Breast epithelium (tissue), 4 donors: ENCODE measurements around the gene ANKRD23. TPM values are rescaled to one million over a fixed set of nuclear protein-coding genes. Genes with fewer than 3 reads are reported as not detected.

Experiments used
- DNase-seq, 2 donors: peaks; one replicate each; pipeline ENCODE4 v3.0.0-alpha.2; 2019; ENCODE audit warnings: low spot score in 2 of 2
- H3K27ac ChIP-seq, 2 donors: fragments of 200-600 bp; sonication (generic) in 1 of 2; one replicate each; pipeline ENCODE4 v1.5.1; 2016 to 2019; ENCODE audit warnings: mild to moderate bottlenecking in 1 of 2
- H3K27me3 ChIP-seq, 2 donors: fragments of 200-600 bp; sonication (generic) in 1 of 2; one replicate each; pipeline versions ENCODE4 v1.5.1 to v1.6.0; 2017 to 2019; ENCODE audit warnings: control low read depth in 1 of 2, mild to moderate bottlenecking in 1 of 2
- H3K36me3 ChIP-seq: fragments of 200-600 bp; one replicate; pipeline ENCODE4 v1.5.1; 2019
- H3K4me1 ChIP-seq, 2 donors: fragments of 200-600 bp; sonication (generic); one replicate each; pipeline ENCODE4 v1.5.1; 2016 to 2019; ENCODE audit warnings: control low read depth in 1 of 2
- H3K4me3 ChIP-seq, 3 donors: fragments of 200-600 bp; sonication (generic); 1 replicate in 2 of 3; 2 replicates in 1 of 3; pipeline ENCODE4 v1.5.1; 2016 to 2019; ENCODE audit warnings: mild to moderate bottlenecking in 3 of 3, moderate library complexity in 2 of 3
- H3K9me3 ChIP-seq, 2 donors: fragments of 200-600 bp; sonication (generic) in 1 of 2; one replicate each; pipeline ENCODE4 v1.5.1; 2016 to 2019; ENCODE audit warnings: control low read depth in 1 of 2
- POLR2A ChIP-seq: fragments of 450-650 bp; IDR thresholded peaks from one replicate; pipeline ENCODE4 v1.6.1; 2016; ENCODE audit warnings: antibody characterized with exemption, mild to moderate bottlenecking, moderate library complexity
- POLR2AphosphoS5 ChIP-seq, 3 donors: sonication (generic); formaldehyde crosslinking; IDR thresholded peaks; one replicate each; pipeline ENCODE4 v1.6.1; 2017; ENCODE audit warnings: antibody characterized with exemption in 3 of 3
- intact Hi-C: fragments of 100-400 bp; cut with DNase I; formaldehyde crosslinking; loops from one replicate; pipeline ENCODE4 v1.15.1; 2023; ENCODE audit warnings: low total_unique reads
- total RNA-seq, 3 donors: library from RNA; depleted of rRNA; stranded (reverse); fragments of >200 nt; gene quantifications; one replicate each; pipeline ENCODE4 v1.1.0, GENCODE V29; 2016
- TF ChIP-seq, protein P1 (sequence below), 3 donors: fragments of 450-650 bp; IDR thresholded peaks; one replicate each; pipeline ENCODE4 v1.5.1; 2016 to 2017; ENCODE audit warnings: antibody characterized with exemption in 3 of 3, mild to moderate bottlenecking in 3 of 3, moderate library complexity in 3 of 3

Gene ANKRD23
- total RNA-seq, 3 donors from 2014 or later = 3.5 to 9.4 (median 7.2) TPM

DNA sequence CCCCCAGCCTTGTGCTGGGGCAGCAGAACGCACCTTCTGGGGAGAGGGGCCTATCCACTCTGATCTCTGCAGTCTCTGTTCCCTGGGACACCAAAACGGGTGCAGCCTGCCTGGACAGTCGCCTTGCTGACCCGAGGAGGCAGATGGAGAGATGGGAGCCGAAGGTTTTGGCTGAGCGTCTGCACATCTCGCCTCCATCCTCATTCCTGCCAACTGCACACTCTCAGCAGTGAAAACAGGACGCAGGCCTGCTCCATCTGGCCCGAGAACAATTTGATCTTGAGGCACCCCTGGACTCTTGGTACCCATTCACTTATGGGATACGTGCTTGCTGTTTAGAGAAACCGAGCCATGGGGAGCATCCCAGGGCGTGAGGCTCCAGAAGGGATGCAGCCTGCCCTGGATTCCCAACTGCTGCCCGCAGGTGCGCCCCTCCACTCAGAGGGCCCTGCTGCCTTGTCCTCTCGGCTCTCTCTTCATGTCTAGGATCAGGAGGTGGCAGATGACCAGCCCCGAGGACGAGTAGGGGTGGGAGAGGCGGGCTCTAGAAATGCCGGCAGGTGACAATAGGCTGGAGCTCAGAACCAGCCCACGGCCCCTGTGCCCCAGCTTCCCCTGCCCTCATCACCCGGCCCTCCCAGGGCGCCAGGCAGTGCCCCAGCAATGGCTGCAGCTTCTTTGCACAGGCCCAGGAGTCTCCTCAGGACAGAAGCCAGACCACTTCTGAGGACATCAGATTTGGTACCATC, 35.1 kb upstream of the ANKRD23 start:
- no peaks in the 10 kb centered on the region for H3K27me3 ChIP-seq
- H3K4me3 ChIP-seq = no peak overlapping the region
- no peak overlapping the region for H3K27ac ChIP-seq
- peaks cover 2 to 10% of the 10 kb centered on the region in 2 donors for H3K4me1 ChIP-seq
- TF ChIP-seq POLR2AphosphoS5 (IDR thresholded peaks at IDR 0.05) = no peak
- no peak for TF ChIP-seq POLR2A
- TF ChIP-seq, protein P1, sequence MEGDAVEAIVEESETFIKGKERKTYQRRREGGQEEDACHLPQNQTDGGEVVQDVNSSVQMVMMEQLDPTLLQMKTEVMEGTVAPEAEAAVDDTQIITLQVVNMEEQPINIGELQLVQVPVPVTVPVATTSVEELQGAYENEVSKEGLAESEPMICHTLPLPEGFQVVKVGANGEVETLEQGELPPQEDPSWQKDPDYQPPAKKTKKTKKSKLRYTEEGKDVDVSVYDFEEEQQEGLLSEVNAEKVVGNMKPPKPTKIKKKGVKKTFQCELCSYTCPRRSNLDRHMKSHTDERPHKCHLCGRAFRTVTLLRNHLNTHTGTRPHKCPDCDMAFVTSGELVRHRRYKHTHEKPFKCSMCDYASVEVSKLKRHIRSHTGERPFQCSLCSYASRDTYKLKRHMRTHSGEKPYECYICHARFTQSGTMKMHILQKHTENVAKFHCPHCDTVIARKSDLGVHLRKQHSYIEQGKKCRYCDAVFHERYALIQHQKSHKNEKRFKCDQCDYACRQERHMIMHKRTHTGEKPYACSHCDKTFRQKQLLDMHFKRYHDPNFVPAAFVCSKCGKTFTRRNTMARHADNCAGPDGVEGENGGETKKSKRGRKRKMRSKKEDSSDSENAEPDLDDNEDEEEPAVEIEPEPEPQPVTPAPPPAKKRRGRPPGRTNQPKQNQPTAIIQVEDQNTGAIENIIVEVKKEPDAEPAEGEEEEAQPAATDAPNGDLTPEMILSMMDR (IDR thresholded peaks at IDR 0.05) = no peak
- no peaks in the 10 kb centered on the region for H3K36me3 ChIP-seq
- H3K9me3 ChIP-seq = no peaks in the 10 kb centered on the region
- intact Hi-C loops = no loop called here
- DNase-seq = no peak

DNA sequence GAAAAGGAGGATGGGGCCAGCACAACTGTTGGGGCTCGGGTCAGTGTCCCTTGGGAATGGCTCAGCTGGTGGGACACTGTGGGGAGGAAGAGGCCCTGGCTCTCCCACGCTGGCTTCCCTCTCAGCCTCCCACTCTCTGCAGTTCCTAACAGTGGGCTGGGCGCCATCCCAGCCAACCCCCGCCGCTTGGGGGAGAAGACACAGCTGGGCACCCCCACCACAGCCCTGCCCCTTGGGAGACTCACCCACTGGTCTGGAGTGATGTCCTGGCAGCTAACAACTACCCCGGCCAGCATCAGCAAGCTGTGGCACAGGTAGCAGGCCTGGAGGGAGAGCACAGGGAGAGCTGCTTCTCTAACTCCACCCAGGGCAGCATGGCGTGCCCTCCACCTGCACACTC, 34.4 kb upstream of the ANKRD23 start:
- no peak overlapping the region for H3K27ac ChIP-seq
- peaks cover 5 to 10% of the 10 kb centered on the region in 2 donors for H3K4me1 ChIP-seq
- no peak for DNase-seq

DNA sequence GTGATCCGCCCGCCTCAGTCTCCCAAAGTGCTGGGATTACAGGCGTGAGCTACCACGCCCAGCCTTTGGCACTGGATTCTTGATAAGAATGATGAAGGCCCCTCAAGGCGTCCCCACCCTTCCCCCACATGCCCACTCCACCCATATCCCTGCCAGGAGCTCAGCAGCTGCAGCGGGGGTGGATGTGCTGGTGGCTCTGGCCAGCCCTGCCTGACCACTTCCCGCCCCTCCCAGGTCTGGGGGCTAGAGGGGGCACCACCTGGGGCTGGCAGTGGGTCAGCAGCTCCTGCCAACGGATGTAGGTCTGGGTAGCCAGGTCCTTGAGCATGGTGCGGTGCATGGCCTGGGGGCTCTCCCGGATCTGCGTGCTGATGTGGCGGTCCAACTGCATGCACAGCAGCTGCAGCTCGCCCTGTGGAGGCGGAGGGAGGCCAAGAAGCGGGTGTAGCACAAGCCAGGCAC, 33.8 kb upstream of the ANKRD23 start:
- Histone ChIP-seq H3K9me3 (no peaks in the 10 kb centered on the region), H3K27ac (no peak overlapping the region), H3K4me1 (peaks cover 5 to 10% of the 10 kb centered on the region in 2 donors), H3K36me3 (no peaks in the 10 kb centered on the region), H3K4me3 (no peak overlapping the region), H3K27me3 (no peaks in the 10 kb centered on the region)
- no peak for DNase-seq
- TF ChIP-seq POLR2AphosphoS5 (IDR thresholded peaks at IDR 0.05) (no peak), POLR2A (no peak)
- TF ChIP-seq, protein P1 (IDR thresholded peaks at IDR 0.05) = no peak
- intact Hi-C loops = no loop called here

More for the DNA sequence above, 34.4 kb upstream of the ANKRD23 start:
- H3K9me3 ChIP-seq = no peaks in the 10 kb centered on the region
- no peaks in the 10 kb centered on the region for H3K36me3 ChIP-seq
- intact Hi-C loops = no loop called here
- TF ChIP-seq POLR2AphosphoS5 (IDR thresholded peaks at IDR 0.05) (no peak), POLR2A (no peak)
- TF ChIP-seq, protein P1 (IDR thresholded peaks at IDR 0.05) = no peak
- H3K4me3 ChIP-seq = no peak overlapping the region
- H3K27me3 ChIP-seq = no peaks in the 10 kb centered on the region

DNA sequence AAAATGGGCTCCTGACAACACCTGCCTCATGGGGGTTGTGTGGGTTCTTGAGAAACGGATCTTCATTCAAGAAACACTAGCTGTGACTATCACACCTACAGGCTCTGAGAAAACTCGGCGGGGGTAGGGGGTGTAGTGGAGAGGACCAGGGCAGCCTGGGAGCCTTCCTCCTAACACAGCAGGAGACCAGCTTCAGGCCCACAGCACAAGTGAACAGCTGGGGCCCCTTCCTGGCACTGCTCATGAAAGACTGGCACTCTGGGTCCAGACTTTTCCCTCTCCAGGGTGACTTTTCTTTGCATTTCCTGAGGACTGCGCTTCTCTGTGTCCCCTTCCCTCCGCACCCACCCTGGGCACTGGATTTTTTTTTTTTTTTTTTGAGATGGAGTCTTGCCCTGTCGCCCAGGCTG, 33.2 kb upstream of the ANKRD23 start:
- DNase-seq = no peak
- H3K36me3 ChIP-seq = no peaks in the 10 kb centered on the region
- no peak overlapping the region for H3K4me3 ChIP-seq
- TF ChIP-seq, protein P1 (IDR thresholded peaks at IDR 0.05) = no peak
- TF ChIP-seq POLR2A (no peak), POLR2AphosphoS5 (IDR thresholded peaks at IDR 0.05) (no peak)
- H3K27ac ChIP-seq = no peak overlapping the region
- H3K9me3 ChIP-seq = no peaks in the 10 kb centered on the region
- H3K27me3 ChIP-seq = no peaks in the 10 kb centered on the region
- peaks cover 5 to 10% of the 10 kb centered on the region in 2 donors for H3K4me1 ChIP-seq
- intact Hi-C loops = no loop called here

DNA sequence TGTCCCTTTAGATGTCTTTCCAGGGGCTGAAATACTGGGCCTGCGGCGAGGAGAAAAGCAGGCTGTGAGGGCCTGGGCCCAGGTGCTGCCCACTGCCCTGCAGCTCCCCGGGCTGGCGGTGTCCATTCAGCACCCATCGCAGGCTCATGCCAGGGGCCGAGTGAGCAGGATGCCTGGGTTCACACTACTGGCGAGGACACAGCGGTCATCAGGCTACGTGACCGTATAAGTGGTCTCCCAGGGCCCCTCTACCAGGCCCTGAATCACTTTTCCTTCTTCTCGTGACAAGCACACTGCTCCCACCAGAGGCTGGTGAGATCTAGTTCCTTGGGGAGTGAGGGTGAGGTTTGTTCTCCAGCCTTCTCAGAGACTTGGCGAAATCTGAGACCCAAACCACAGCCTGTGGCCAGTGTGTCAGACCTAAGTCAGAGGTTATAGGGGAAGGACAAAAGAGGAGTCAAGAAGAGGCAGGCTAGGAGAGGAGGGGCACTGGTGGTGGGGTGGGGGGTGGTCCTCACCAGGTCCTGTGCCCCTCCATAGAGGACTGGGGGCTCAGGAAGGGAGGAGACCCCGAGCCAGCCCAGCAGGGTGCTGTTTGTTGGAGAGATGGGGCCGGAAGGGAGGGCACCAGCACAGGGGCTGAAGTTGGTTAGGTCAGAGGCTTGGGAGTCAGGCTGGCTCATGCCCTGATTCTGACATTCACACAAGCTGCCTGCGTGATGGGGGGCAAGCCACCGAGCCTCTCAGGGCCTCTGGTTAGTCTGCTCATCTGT, 32.6 kb upstream of the ANKRD23 start:
- Histone ChIP-seq H3K4me3 (no peak overlapping the region), H3K27me3 (no peaks in the 10 kb centered on the region), H3K27ac (peak overlapping the region; percentile 30 to 82), H3K9me3 (no peaks in the 10 kb centered on the region), H3K4me1 (peaks cover 5 to 10% of the 10 kb centered on the region in 2 donors), H3K36me3 (no peaks in the 10 kb centered on the region)
- no peak for DNase-seq
- TF ChIP-seq POLR2A (no peak), POLR2AphosphoS5 (IDR thresholded peaks at IDR 0.05) (no peak)
- TF ChIP-seq, protein P1 (IDR thresholded peaks at IDR 0.05) = no peak
- intact Hi-C loops = no loop called here
